GM18907 (cell line): Measurements from ENCODE around the gene NR4A1.
"Not testable (repeated sequence)": the region's sequence is repeated elsewhere in the genome, so short reads cannot be mapped to it uniquely, and the experiment has no call there.

Source experiments
- ATAC-seq: cut with Tn5 transposase; IDR thresholded peaks from one replicate; pipeline ENCODE4 v1.9.1; 2021; ENCODE audit warnings: mild to moderate bottlenecking, moderate library complexity; ENCODE audit not compliant: unreplicated experiment

Gene NR4A1

DNA sequence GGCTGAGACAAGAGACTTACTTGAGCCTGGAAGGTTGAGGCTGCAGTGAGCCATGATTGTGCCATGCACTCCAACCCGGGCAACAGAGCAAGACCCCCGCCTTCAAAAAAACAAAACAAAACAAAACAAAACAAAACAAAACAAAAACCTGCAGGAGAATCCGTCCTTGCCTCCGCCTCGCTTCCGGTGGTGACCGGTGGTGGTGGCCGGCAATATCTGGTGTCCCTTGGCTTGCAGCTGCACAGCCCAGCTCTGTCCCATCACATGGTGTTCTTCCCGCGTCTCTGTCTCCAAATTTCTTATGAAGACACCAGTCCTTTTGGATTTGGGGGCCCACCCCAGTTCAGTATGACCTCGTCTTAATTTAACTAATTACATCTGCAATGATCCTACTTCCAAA lies 38.2 kb downstream of the NR4A1 start:
- no peak for ATAC-seq

DNA sequence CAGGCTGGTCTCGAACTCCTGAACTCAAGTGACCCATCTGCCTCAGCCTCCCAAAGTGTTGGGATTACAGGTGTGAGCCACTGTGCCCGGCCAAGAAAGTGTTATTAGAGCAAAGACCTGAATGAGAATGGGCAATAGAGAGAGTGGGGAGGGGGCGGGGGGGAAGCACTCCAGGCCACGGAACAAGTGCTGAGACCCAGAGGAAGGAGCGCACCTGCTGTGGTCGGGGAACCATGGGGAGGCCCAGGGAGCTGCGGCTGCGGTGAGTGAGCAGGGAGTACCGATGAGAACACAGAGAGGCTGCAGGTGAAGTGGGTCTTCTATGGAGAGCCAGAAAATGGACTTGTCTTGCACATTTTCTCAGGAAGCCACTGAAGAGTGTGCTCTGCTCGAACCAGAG lies 39.0 kb downstream of the NR4A1 start:
- ATAC-seq, result no peak

- no peak for ATAC-seq
Observed at GRCh38 chr12:52091061-52091460, 39.8 kb downstream of the NR4A1 start.

DNA sequence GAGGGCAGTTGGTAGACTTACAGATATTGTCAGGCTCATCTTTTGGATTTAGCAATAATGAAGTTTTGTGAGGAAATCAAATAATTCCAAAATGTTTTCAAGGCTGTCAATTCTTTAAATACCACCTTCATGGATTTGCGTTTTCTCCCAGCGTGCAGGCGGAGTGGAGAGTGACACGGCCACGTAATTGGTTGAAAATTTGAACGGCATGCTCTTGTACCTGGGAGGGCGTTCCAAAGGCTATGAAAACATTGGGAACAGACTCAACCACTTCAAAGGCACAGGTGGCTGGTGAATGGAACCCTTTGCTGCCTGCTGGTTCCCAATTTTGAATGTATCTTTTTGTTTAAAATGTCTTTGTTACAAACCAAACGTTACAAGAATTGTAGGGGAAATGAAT lies 40.6 kb downstream of the NR4A1 start:
- no peak for ATAC-seq

DNA sequence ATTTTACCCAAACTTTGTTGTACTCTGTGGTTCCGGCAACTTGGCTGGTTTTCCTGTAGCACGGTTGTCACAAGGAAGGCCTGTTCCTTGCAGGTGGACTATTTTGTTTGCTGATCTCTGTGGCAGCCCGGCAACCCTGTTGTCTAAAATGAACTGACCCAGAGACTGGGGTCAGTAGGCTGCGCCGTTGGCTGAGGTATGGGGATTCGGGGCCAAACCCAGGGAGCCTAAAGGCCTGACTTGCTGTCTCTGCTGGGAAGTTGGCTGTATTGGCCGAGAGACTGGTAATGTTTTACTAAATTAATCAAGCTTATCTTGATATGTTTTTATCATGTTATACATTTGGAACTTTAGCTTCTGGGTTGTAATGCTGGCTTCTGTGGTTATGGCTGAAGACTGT lies 42.1 kb downstream of the NR4A1 start:
- ATAC-seq, result no peak

DNA sequence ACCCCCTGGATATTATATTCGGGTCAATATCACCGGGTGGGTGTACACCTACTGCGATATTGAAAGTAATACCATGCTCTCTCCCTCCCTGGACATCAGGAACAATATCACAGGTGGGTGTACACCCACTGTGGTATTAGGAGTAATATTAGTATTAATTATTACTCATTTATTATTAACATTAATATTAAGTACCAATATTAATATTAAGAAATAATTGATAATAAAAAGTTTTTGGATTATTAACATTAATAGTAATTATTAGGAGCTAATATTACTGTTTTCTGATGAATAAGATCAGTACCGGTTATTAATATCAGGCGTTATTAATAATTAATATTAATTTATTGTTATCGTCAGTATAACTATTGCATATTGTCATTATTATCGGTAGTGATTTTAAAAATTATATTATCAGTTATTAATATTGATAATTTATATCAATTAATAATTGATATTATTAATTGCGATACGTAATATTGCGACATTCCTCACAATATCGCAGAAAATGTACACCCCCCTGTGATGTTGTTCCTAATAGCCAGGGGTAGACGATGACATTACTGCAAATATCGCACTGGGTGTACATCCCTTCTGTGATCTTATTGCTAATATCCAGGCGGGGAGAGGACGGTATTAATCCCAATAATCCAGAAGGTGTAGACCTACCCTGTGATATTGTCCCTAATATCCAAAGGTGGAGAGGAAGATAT lies 45.2 kb downstream of the NR4A1 start:
- ATAC-seq, result no peak

DNA sequence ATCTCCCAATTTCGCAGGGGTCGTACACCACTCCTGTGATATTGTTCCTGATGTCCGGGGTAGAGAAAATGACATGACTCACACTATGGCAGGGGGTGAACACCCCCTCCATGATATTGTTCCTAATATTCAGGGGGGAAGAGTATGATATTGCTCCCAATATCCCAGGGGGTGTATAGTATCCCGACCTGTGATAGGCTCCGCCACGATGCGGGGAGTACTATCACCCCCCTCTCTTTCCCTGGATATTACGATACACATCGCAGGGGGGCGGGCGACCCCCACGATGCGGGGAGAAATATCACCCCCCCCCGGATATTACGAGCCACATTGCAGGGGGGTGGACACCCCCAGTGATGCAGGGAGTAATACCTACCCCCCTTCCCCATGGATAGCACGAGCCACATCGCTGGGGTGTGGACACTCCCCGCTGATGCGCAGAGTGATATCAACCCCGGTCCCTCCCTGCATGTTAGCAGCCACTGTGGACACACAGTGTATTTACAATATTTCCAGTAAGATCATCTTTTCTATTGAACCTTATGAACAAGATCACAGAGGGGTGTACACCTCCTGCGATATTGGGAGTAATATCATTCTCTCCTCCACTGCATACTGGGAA lies 45.9 kb downstream of the NR4A1 start:
- ATAC-seq, result no peak

DNA sequence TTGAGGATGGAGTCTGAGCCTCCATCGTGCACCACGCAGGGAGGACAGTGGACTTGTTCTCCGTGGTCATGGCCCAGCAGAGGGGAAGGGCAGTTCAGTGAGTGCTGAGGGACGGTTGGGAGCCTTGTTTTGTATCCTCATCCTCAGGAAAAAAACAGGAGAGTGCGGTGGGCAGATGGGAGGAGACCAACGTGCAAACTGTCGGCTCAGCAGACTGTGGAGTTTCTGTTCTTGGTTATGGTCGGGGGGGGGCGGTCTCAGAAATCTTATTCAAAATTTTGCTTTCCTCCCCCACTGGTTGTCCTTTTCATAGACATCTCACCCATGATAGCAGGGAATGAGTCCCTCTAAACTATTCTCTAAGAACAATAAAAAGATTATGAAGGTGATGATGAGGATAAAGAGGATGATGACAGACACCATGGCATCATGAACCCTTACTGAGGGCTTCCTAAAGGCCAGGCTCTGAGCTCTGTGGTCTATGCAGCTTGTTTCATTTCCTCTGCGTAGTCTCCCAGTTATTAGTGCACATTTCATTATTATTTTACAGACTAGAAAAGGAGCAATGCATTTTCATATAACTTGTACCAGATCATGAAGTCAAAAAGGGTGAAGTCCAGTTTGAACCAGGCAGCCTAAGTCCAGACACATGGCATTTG lies 53.3 kb downstream of the NR4A1 start:
- not testable (repeated sequence) for ATAC-seq
